Loucy (cell line): ENCODE results near the gene VTI1B.
A peak's percentile ranks its signal among the peaks of the same experiment; 100 is the strongest.

ENCODE experiments used
- H2AFZ ChIP-seq: fragments of 200-600 bp; sonication (generic); 2 replicates; pipeline ENCODE4 v1.6.0; 2016; ENCODE audit warnings: antibody characterized with exemption, mild to moderate bottlenecking, low read length, moderate library complexity
- H3F3A ChIP-seq: fragments of 200-600 bp; 2 replicates; pipeline ENCODE4 v1.6.0; 2016; ENCODE audit warnings: antibody characterized with exemption, low read depth, mild to moderate bottlenecking
- H3K27me3 ChIP-seq: fragments of 200-600 bp; sonication (generic); 2 replicates; pipeline ENCODE4 v1.6.1; 2014; ENCODE audit warnings: low read length, mild to moderate bottlenecking; ENCODE audit not compliant: insufficient read depth, poor library complexity, severe bottlenecking
- H3K36me3 ChIP-seq: fragments of 200-600 bp; sonication (generic); 2 replicates; pipeline ENCODE4 v1.6.1; 2016; ENCODE audit warnings: low read length; ENCODE audit not compliant: insufficient read depth
- H3K4me1 ChIP-seq: fragments of 200-600 bp; sonication (generic); 2 replicates; pipeline ENCODE4 v1.5.1; 2014; ENCODE audit warnings: low read length, mild to moderate bottlenecking; ENCODE audit not compliant: insufficient read depth, poor library complexity, severe bottlenecking
- H3K4me2 ChIP-seq: fragments of 200-600 bp; sonication (generic); 2 replicates; pipeline ENCODE4 v1.6.0; 2014; ENCODE audit warnings: antibody characterized with exemption, low read length, low read depth, mild to moderate bottlenecking; ENCODE audit not compliant: poor library complexity, severe bottlenecking
- H3K4me3 ChIP-seq: fragments of 200-600 bp; sonication (generic); 2 replicates; pipeline ENCODE4 v1.5.1; 2014; ENCODE audit warnings: low read length, mild to moderate bottlenecking, mixed read lengths; ENCODE audit not compliant: poor library complexity, severe bottlenecking
- H3K79me2 ChIP-seq: fragments of 200-600 bp; sonication (generic); 2 replicates; pipeline ENCODE4 v1.6.1; 2014; ENCODE audit warnings: low read length; ENCODE audit not compliant: insufficient read depth
- H3K9ac ChIP-seq: fragments of 200-600 bp; sonication (generic); 2 replicates; pipeline ENCODE4 v1.6.0; 2014; ENCODE audit warnings: mild to moderate bottlenecking, low read depth, low read length, moderate library complexity; ENCODE audit not compliant: poor library complexity, severe bottlenecking
- H3K9me2 ChIP-seq: fragments of 200-600 bp; sonication (generic); replicated peaks from 2 replicates; pipeline ENCODE4 v1.6.1; 2016; ENCODE audit warnings: low read depth, low read length, mixed read lengths
- H3K9me3 ChIP-seq: fragments of 200-600 bp; sonication (generic); 2 replicates; pipeline ENCODE4 v1.6.1; 2014; ENCODE audit warnings: mild to moderate bottlenecking, antibody characterized with exemption, low read length, low read depth; ENCODE audit not compliant: insufficient read depth
- H4K20me1 ChIP-seq: fragments of 200-600 bp; sonication (generic); 2 replicates; pipeline ENCODE4 v1.6.0; 2014; ENCODE audit warnings: antibody characterized with exemption, low read length, mild to moderate bottlenecking; ENCODE audit not compliant: insufficient read depth, poor library complexity, severe bottlenecking
- EZH2phosphoT487 ChIP-seq: fragments of 200-600 bp; IDR thresholded peaks from 2 replicates; pipeline ENCODE4 v1.6.1; 2018; ENCODE audit warnings: antibody characterized with exemption, mild to moderate bottlenecking, moderate library complexity, borderline replicate concordance
- TF ChIP-seq, protein P1 (sequence below): fragments of 200-600 bp; sonication (generic); conservative IDR thresholded peaks from 2 replicates; pipeline ENCODE4 v1.5.1; 2014; ENCODE audit warnings: mild to moderate bottlenecking, antibody characterized with exemption, low read length

Gene VTI1B

DNA sequence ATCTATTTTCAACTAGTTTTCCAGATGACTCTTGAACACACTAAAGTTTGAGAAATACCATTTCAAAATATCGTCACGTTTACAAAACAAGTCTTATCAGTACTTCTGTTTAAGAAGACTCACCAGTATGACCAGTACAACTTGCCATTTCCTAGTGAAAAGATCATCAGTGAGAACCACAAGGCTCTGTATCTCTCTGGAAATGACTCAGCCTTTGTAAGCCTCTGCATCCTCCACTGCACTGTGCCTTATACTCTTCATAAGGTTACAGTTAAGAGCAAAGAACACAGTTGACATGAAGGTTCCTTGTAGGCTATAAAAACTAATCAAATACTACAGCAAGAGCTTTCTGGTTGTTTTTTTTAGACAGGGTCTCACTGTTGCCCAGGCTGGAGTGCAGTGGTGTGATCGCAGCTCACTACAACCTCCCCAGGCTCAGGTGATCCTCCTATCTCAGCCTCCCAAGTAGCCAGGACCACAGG lies 5.7 kb upstream of the VTI1B start:
- no peak for TF ChIP-seq EZH2phosphoT487
- TF ChIP-seq, protein P1, sequence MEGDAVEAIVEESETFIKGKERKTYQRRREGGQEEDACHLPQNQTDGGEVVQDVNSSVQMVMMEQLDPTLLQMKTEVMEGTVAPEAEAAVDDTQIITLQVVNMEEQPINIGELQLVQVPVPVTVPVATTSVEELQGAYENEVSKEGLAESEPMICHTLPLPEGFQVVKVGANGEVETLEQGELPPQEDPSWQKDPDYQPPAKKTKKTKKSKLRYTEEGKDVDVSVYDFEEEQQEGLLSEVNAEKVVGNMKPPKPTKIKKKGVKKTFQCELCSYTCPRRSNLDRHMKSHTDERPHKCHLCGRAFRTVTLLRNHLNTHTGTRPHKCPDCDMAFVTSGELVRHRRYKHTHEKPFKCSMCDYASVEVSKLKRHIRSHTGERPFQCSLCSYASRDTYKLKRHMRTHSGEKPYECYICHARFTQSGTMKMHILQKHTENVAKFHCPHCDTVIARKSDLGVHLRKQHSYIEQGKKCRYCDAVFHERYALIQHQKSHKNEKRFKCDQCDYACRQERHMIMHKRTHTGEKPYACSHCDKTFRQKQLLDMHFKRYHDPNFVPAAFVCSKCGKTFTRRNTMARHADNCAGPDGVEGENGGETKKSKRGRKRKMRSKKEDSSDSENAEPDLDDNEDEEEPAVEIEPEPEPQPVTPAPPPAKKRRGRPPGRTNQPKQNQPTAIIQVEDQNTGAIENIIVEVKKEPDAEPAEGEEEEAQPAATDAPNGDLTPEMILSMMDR: no peak
- peak overlapping the region; percentile 29 for H3K4me2 ChIP-seq
- H3K36me3 ChIP-seq: peaks cover 79% of the 10 kb centered on the region
- H2AFZ ChIP-seq: no peak overlapping the region
- no peak overlapping the region for H3K9ac ChIP-seq
- H3K4me1 ChIP-seq: peaks cover 14% of the 10 kb centered on the region
- no peaks in the 10 kb centered on the region for H3K9me2 ChIP-seq
- peaks cover 11% of the 10 kb centered on the region for H4K20me1 ChIP-seq
- no peaks in the 10 kb centered on the region for H3F3A ChIP-seq
- H3K4me3 ChIP-seq: no peak overlapping the region
- H3K79me2 ChIP-seq: peaks cover 14% of the 10 kb centered on the region; the same call in 1 of the 2 replicates
- H3K27me3 ChIP-seq: no peaks in the 10 kb centered on the region
- no peaks in the 10 kb centered on the region for H3K9me3 ChIP-seq

DNA sequence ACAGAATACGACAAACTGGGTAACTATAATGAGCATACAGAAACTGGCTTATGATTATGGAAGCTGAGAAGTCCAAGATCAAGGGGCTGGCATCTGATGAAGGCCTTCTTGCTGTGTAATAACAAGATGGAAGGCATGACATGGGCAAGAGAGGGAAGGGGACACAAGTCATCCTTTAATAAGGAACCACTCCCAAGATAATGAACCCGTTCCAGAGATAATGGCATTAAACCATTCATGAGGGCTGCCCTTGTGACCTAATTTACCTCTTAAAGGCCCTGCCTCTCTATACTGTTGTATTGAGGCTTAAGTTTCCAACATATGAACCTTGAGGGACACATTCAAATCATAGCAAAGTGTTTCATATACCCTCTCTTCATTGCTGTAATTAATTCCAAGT lies 4.6 kb upstream of the VTI1B start:
- Histone ChIP-seq H4K20me1 (peaks cover 13% of the 10 kb centered on the region), H3F3A (no peaks in the 10 kb centered on the region), H3K9me2 (no peaks in the 10 kb centered on the region), H3K27me3 (no peaks in the 10 kb centered on the region), H3K4me2 (no peak overlapping the region), H3K79me2 (peaks cover 17% of the 10 kb centered on the region), H3K36me3 (peaks cover 69% of the 10 kb centered on the region), H3K9me3 (no peaks in the 10 kb centered on the region), H2AFZ (no peak overlapping the region), H3K4me3 (no peak overlapping the region), H3K4me1 (peaks cover 13% of the 10 kb centered on the region), H3K9ac (no peak overlapping the region)
- TF ChIP-seq, protein P1: no peak
- no peak for TF ChIP-seq EZH2phosphoT487

DNA sequence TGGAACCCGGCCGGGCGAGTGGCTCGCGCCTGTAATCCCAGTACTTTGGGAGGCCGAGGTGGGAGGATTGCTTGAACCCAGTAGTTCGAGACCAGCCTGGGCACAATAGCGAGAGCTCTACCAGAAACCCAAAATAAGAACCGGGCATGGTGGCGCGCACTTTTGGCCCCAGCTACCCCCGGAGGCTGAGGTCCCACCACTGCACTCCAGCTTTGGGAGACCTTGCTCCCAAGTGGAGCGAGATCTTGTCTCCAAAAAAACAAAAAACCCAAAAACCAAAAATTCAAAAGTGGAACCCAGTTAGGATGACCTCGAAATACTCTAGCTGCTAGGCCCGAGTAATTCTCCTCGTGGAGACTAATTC lies 769 bp upstream of the VTI1B start:
- no peaks in the 10 kb centered on the region for H3K27me3 ChIP-seq
- H3K9ac ChIP-seq: peak overlapping the region; percentile 76
- TF ChIP-seq, protein P1: no peak
- peak overlapping the region; percentile 88 for H3K4me3 ChIP-seq
- peaks cover 36% of the 10 kb centered on the region for H3K36me3 ChIP-seq
- no peaks in the 10 kb centered on the region for H3F3A ChIP-seq
- H4K20me1 ChIP-seq: peaks cover 32% of the 10 kb centered on the region
- H3K9me2 ChIP-seq: no peaks in the 10 kb centered on the region
- H2AFZ ChIP-seq: peak overlapping the region; percentile 91; the same call in 1 of the 2 replicates
- peaks cover 32% of the 10 kb centered on the region for H3K4me1 ChIP-seq
- peak overlapping the region; percentile 99 for H3K4me2 ChIP-seq
- no peaks in the 10 kb centered on the region for H3K9me3 ChIP-seq
- H3K79me2 ChIP-seq: peaks cover 38% of the 10 kb centered on the region
